Skeletal muscle tissue (tissue), 4 donors: ENCODE results near the gene CYFIP1. TPM values are rescaled to one million over a fixed set of nuclear protein-coding genes. Genes with fewer than 3 reads are reported as not detected.
A peak's percentile ranks its signal among the peaks of the same experiment; 100 is the strongest.

ENCODE experiments used
- H3K27ac ChIP-seq: one replicate; pipeline ENCODE4 v1.7.0; 2013; ENCODE audit warnings: mild to moderate bottlenecking, low read depth, low read length, inconsistent platforms
- H3K27me3 ChIP-seq, 3 donors: one replicate each; pipeline ENCODE4 v1.7.0; 2013; ENCODE audit warnings: low read length in 3 of 3; ENCODE audit not compliant: control insufficient read depth in 3 of 3, insufficient read depth in 3 of 3
- H3K36me3 ChIP-seq, 3 donors: one replicate each; pipeline ENCODE4 v1.7.0; 2013; ENCODE audit warnings: low read length in 3 of 3; ENCODE audit not compliant: control insufficient read depth in 3 of 3, insufficient read depth in 3 of 3
- H3K4me1 ChIP-seq, 3 donors: one replicate each; pipeline ENCODE4 v1.7.0; 2013; ENCODE audit warnings: low read length in 3 of 3, mild to moderate bottlenecking in 3 of 3; ENCODE audit not compliant: control insufficient read depth in 3 of 3, insufficient read depth in 3 of 3
- H3K4me3 ChIP-seq, 3 donors: one replicate each; pipeline ENCODE4 v1.7.0; 2013; ENCODE audit warnings: low read length in 3 of 3
- H3K9ac ChIP-seq, 3 donors: one replicate each; pipeline ENCODE4 v1.7.0; 2013; ENCODE audit warnings: low read length in 3 of 3, mild to moderate bottlenecking in 3 of 3, moderate library complexity in 2 of 3, low read depth in 1 of 3
- H3K9me3 ChIP-seq, 3 donors: one replicate each; pipeline ENCODE4 v1.7.0; 2013; ENCODE audit warnings: low read length in 3 of 3; ENCODE audit not compliant: control insufficient read depth in 3 of 3
- total RNA-seq: library from RNA; depleted of rRNA; stranded (reverse); fragments of >200 nt; gene quantifications from one replicate; pipeline ENCODE4 v1.2.3, GENCODE V29; 2014
- donor health status: Osteomylitis.

Gene CYFIP1
- total RNA-seq, 1 donor from 2014 or later, result 49.1 TPM

DNA sequence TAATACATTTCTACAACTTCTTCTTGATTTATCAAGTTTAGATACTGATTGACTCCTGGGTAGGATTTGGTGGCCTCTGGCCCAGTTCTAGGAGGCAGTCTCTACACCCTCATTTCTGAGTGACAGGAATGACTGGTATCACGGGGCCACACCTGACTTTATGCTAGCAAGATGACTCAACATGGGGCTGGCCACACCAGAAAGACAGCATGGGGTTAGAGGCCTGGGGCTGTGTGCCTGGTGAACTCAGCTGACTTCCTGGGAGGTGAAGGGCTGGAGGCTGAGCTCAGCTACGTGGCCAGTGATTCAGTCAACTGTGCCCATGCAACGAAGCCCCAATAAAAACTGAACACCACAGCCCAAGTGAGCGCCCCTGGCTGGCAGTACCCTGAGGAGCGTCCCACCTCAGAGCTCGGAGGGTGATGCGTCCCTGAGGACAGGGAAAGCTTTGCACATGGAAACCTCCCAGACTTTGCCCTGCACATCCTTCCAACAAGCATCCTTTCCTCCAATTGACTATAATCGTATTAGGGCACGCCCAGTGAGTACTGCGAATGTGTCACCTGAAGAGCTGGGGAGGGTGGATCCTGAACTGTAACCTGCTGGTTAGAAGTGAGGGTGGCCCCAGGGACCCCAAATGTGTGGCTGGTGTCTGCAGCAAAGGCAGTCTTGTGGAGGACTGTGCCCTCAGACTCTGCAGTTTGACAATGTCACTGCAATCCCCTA, 84.5 kb downstream of the CYFIP1 start:
- H3K9ac ChIP-seq, result no peak overlapping the region
- no peak overlapping the region for H3K4me3 ChIP-seq
- no peaks in the 10 kb centered on the region for H3K27me3 ChIP-seq
- H3K9me3 ChIP-seq, result no peaks in the 10 kb centered on the region
- no peak overlapping the region for H3K27ac ChIP-seq
- H3K36me3 ChIP-seq, result peaks cover 19 to 32% (median 20%) of the 10 kb centered on the region in 3 donors
- H3K4me1 ChIP-seq, result no peaks in the 10 kb centered on the region

DNA sequence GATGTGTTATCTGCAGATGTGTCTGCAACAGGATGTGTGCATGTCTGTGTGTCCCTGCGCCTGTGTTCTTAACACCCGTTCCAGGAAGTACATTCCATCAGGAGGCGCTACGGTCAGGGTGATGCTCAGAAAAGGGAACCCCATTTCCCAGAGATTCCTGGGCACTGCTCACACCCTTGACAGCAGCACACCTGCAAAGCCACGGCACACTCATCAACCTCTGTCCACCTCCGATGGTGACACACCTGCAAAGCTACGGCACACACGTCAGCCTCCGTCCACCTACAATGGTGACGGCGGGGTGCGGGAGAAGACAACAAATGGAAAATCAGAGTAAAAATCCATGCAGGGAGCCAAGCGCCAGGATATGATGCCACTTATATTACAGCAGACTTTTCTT, 86.3 kb downstream of the CYFIP1 start:
- Histone ChIP-seq H3K9me3 (no peaks in the 10 kb centered on the region), H3K4me1 (no peaks in the 10 kb centered on the region), H3K27me3 (no peaks in the 10 kb centered on the region), H3K4me3 (no peak overlapping the region), H3K9ac (no peak overlapping the region), H3K27ac (no peak overlapping the region), H3K36me3 (peaks cover 15 to 23% (median 18%) of the 10 kb centered on the region in 3 donors)

DNA sequence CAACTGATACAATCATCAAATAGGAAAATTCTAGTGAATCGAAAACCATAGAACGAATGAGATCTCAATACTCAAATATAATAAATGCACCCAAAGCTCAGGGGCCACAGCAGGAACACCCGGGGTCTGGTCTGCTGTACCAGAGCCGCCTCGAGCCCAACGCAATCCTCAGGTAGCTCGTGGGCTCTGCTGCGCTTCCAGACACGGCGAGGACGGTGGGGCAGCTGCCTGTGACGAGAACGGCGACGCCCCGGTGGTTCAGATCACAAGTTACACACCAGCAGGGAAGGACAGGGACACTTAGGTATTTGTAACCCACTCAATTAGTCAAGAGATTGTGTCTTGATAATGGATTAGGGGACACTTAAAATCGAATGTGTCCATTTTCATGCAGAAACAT, 87.1 kb downstream of the CYFIP1 start:
- H3K36me3 ChIP-seq, result peaks cover 15 to 25% (median 18%) of the 10 kb centered on the region in 3 donors
- H3K9ac ChIP-seq, result no peak overlapping the region
- no peaks in the 10 kb centered on the region for H3K4me1 ChIP-seq
- H3K9me3 ChIP-seq, result no peaks in the 10 kb centered on the region
- H3K27ac ChIP-seq, result no peak overlapping the region
- H3K27me3 ChIP-seq, result no peaks in the 10 kb centered on the region
- no peak overlapping the region for H3K4me3 ChIP-seq

DNA sequence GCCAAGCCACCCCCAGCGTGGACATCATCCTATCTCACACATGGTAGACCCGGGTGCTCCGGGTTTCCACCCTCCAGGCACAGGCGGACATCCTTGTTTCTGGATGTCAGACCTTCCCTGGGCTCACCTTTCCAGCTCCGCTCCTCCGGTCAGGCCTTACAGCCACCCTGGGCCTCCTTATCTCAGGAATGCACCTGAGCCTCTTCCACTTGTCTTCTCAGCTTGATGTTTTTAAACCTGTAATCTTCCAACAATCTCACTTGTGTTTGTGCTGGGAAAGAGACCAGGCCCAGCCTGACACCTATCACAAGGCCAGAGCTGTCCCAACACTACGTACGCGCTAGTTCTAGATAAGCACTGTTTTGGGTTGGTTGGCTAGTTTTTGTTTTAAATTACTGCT, 87.8 kb downstream of the CYFIP1 start:
- H3K4me3 ChIP-seq, result no peak overlapping the region
- H3K4me1 ChIP-seq, result peaks cover 2 to 4% (median 3%) of the 10 kb centered on the region in 3 donors
- H3K36me3 ChIP-seq, result peaks cover 15 to 27% (median 18%) of the 10 kb centered on the region in 3 donors
- no peak overlapping the region for H3K27ac ChIP-seq
- no peaks in the 10 kb centered on the region for H3K27me3 ChIP-seq
- no peaks in the 10 kb centered on the region for H3K9me3 ChIP-seq
- H3K9ac ChIP-seq, result no peak overlapping the region

DNA sequence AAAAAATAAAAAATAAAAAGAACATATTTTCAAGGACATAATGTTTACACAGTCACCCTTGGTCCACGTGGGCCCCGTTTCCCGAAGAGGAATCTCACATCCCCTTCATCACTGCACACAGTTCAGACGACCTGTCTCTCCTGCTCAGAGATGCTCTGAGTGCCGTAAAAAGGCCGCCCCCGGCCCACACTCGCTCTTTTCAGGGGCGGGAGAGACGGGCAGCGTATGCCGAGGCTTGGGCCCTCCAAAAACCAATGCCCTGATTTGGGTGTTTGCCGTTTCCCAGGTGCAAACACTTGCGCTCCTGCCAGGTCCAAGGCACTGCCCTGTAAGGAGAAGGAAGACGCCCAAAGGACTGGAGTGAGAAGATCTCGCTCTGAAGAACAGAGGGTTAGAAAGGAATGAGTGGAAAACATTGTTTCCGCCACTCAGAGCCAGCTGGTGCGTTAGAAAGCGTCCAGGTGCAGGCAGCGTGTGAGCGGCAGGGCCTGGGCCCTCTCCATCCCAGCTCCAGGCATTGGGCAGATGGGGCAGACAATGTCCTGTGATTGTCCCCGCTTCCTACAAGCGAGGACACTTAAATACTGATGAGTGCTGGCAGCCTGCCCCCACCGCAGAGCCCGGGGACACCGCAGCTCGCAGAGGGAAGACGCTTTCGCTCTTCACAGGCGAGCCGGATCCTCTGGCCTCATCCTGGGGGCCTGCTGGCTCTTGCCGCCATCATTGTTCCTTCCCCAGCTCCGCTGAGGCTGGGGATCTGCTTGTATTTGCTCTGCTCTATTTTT, 88.5 kb downstream of the CYFIP1 start:
- Histone ChIP-seq H3K9ac (no peak overlapping the region), H3K4me1 (peaks cover 4% of the 10 kb centered on the region in 3 donors), H3K27ac (no peak overlapping the region), H3K27me3 (no peaks in the 10 kb centered on the region), H3K36me3 (peaks cover 15 to 27% (median 18%) of the 10 kb centered on the region in 3 donors), H3K9me3 (no peaks in the 10 kb centered on the region), H3K4me3 (no peak overlapping the region)

DNA sequence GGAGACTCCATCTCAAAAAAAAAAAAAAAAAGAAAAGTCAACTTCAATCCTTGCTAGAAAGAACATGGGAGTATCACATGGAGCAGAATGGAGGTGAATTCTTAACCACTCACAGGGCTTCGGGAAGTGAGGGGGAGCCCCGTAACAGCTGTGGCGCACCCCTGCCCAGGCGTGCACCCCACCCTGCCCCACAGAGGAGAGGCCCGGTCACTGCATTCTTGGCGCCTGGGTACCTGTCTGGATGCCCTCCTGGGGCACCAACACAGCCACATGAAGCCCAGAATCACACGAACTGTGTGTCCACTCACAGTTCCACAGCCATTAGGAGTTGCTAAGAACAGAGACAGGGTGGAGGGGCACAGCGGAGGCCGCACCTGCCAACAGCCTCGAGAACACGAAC, 89.9 kb downstream of the CYFIP1 start:
- Histone ChIP-seq H3K27me3 (no peaks in the 10 kb centered on the region), H3K9ac (no peak overlapping the region), H3K27ac (no peak overlapping the region), H3K4me1 (peaks cover 4% of the 10 kb centered on the region in 3 donors), H3K36me3 (peaks cover 14 to 21% (median 15%) of the 10 kb centered on the region in 3 donors), H3K4me3 (no peak overlapping the region), H3K9me3 (no peaks in the 10 kb centered on the region)

DNA sequence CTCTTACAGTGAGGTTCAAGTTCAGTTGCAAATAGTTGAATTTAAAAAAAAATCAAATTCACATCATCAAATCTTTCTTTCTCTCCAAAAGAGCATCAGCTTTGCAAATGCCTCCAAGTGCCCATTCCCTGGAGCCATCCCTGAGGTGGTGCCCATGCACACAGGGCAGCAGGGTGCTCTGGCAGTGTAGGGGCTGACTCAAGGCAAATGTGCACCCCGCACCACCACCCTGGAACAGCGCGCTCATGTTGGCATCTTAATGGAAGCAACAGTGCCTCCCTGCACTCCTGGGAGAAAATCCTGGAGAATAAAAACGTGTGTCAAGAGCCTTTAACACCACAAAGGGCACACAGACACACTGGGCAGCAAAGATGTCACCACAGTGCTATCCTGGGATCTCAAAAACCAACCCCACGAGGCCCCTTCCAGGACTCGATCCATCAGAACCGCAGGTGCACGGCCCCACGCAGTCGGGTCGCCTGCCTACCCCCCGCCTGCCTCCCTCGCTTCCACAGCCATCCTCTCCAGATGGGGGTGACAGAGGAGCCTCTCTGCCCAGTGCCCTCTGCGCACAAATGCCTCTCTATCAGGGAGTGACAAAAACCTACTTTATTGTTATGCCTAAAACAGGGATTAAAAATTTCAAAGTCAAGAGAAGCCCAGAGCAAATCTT, 90.9 kb downstream of the CYFIP1 start:
- Histone ChIP-seq H3K27me3 (no peaks in the 10 kb centered on the region), H3K36me3 (peaks cover 14 to 21% (median 15%) of the 10 kb centered on the region in 3 donors)

DNA sequence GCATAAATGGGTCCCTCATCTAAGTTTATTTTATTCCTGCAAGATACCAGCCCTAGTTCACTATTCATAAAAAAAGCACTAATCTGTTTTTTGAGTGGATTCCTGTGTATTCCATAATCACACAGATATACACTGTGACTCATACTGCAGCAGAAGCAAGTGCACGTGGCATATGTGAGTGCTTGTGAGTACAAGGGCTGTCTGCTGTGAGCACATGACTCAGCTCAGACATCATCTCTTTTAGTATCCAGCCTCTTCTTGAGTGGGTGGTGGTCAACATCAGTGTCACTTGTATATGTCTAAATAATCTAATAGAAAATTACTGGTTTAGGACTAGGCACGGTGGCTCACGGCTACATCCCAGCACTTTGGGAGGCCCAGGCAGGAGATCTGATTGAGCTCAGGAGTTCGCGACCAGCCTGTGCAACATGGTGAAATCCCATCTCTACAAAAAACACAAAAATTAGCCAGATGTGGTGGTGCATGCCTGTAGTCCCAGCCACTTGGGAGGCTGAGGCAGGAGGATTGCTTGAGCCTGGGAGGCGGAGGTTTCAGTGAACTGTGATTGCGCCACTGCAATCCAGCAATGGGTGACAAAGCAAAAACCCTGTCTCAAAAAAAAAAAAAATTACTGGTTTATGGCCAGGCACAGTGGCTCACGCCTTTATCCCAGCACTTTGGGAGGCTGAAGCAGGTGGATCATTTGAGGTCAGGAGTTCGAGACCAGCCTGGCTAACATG, 91.9 kb downstream of the CYFIP1 start:
- H3K9me3 ChIP-seq, result no peaks in the 10 kb centered on the region
- H3K4me1 ChIP-seq, result peaks cover 4% of the 10 kb centered on the region in 3 donors
- H3K27ac ChIP-seq, result peak overlapping the region; percentile 28
- H3K36me3 ChIP-seq, result peaks cover 9 to 17% (median 10%) of the 10 kb centered on the region in 3 donors
- H3K9ac ChIP-seq, result no peak overlapping the region
- H3K4me3 ChIP-seq, result no peak overlapping the region
- no peaks in the 10 kb centered on the region for H3K27me3 ChIP-seq

More for the DNA sequence above, 90.9 kb downstream of the CYFIP1 start:
- no peak overlapping the region for H3K9ac ChIP-seq
- no peak overlapping the region for H3K4me3 ChIP-seq
- H3K9me3 ChIP-seq, result no peaks in the 10 kb centered on the region
- H3K4me1 ChIP-seq, result peaks cover 4% of the 10 kb centered on the region in 3 donors
- no peak overlapping the region for H3K27ac ChIP-seq

DNA sequence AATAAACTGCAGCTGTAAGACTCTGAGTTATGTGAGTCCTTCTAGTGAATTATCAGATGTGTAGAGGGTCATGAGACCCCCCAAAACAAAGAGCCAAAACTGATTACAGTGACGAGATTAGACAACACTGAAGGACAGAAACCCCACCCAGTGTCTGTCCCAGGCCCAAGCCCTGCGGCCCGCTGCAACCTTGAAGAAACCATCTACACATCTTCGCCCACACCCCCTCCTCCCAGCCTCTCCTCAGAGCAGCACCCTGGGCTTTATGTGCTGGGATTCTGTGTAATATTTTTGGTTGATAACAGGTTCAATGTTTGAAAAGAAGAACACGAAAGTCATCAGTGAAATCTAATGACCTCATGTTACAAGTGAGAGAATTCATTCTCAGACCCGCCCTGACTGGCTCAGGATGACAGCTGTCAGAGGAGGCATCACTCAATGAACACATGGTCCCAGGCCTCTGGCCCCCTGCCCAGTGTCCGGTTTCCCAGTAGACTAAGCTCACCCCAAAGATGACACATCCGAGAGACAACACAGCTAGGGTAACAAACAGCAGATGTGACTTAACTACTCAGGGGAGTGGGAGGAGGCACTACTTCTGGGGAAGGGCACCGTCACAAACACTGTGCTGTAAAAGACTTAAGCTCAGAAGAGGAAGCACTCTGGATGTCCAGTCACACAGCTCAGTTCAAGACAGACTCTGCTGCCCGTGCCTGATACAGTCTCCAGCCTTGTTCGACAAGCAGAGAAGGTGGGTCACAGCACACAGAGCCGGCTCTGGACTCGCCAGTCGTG, 92.8 kb downstream of the CYFIP1 start:
- no peak overlapping the region for H3K4me3 ChIP-seq
- H3K4me1 ChIP-seq, result peaks cover 4% of the 10 kb centered on the region in 3 donors
- H3K36me3 ChIP-seq, result peaks cover 9 to 20% (median 15%) of the 10 kb centered on the region in 3 donors
- no peaks in the 10 kb centered on the region for H3K9me3 ChIP-seq
- no peaks in the 10 kb centered on the region for H3K27me3 ChIP-seq
- no peak overlapping the region for H3K9ac ChIP-seq
- peak overlapping the region; percentile 28 for H3K27ac ChIP-seq
